GM21825 (cell line): Measurements from ENCODE around the gene ZNF397.

Experiments used
- ATAC-seq: cut with Tn5 transposase; IDR thresholded peaks from one replicate; pipeline ENCODE4 v1.9.1; 2021; ENCODE audit warnings: mild to moderate bottlenecking, moderate library complexity; ENCODE audit not compliant: unreplicated experiment

ZNF397 gene

DNA sequence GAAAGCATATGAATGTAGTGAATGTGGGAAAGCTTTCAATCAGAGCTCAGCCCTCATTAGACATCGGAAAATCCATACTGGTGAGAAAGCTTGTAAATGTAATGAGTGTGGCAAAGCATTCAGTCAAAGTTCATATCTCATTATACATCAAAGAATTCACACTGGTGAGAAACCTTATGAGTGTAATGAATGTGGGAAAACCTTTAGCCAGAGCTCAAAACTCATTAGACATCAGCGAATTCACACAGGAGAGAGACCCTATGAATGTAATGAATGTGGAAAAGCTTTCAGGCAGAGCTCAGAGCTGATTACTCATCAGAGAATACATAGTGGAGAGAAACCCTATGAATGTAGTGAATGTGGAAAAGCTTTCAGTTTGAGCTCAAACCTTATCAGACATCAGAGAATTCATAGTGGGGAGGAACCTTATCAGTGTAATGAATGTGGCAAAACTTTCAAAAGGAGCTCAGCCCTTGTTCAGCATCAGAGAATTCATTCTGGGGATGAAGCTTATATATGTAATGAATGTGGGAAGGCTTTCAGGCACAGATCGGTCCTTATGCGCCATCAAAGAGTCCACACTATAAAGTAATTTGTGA is 5.0 kb downstream of the ZNF397 start:
- no peak for ATAC-seq

GRCh38 chr18:35246831-35247230 is 6.0 kb downstream of the ZNF397 start:
- ATAC-seq = no peak

GRCh38 chr18:35247412-35248249 is 6.8 kb downstream of the ZNF397 start:
- ATAC-seq = peak; percentile 54

DNA sequence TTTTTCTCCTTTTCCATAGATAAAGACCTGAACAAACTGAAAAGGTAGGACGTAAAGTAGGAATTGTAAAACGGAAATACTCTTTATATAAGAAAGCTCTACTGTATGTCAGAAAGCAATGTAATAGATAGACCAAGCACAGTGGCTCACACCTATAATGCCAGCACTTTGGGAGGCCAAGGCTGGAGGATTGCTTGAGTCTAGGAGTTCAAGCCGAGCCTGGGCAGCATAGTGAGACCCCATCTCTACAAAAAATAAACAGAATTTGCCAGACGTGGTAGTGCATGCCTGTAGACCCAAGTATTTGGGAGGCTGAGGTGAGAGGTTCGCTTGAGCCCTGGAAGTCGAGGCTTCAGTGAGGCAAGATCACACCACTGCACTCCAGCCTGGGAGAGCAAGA is 7.6 kb downstream of the ZNF397 start:
- ATAC-seq = no peak

GRCh38 chr18:35252466-35252865 is 11.6 kb downstream of the ZNF397 start:
- ATAC-seq = no peak

DNA sequence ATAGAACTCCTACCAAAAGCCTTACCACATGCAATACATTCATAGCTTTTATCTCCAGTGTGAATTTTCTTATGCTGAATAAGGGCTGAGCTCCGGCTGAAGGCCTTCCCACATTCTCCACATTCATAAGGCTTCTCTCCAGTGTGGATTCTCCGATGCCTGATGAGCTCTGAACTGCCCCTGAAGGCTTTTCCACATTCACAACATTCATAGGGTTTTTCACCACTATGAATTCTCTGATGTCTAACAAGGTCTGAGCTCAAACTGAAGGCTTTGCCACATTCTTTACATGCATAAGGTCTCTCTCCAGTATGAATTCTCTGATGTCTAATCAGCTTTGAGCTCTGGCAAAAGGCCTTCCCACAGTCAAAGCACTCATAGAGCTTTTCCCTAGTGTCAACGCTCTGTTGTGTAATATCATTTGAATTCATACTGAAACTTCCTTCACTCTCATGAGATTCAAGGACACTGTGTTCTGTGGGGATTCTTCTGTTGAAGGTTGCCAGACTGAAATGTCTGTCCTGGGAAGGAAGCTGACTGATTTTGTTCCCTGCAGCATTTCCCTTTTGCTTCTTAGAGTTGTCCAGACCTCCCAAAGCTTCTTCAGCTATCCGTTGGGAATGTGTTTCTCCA is 12.9 kb downstream of the ZNF397 start:
- ATAC-seq = no peak

- no peak for ATAC-seq
These were observed 16.1 kb downstream of the ZNF397 start for GRCh38 chr18:35256947-35257346.

GRCh38 chr18:35264409-35264808 is 23.6 kb downstream of the ZNF397 start:
- ATAC-seq = no peak

DNA sequence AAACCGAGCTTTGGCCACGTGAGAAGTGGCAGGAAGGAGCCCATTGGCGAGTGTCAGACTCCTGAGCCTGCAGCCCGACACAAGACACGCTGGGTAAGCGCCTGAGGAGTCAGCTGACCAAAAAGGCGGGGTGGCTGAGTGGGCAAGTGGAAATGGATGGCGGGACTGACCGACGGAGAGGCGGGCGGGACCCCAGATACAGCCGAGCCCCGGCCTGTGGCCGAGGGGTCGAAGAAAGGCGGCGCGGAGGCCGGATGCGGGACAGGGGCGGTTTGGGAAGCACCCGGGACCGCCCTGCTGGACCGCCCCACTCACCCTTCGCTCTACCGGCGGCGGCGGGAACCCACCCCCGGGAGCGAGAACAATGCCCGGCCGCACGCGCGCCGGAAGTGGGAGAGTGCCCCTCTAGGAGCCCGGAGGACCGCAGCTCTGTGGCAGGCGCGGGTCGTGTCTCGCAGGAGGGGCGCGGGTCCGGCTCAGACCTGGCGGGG is 26.4 kb downstream of the ZNF397 start:
- ATAC-seq = peak; percentile 85

GRCh38 chr18:35267809-35268208 is 27.0 kb downstream of the ZNF397 start:
- ATAC-seq = no peak

GRCh38 chr18:35268821-35269220 is 28.0 kb downstream of the ZNF397 start:
- ATAC-seq = no peak

GRCh38 chr18:35271656-35272055 is 30.8 kb downstream of the ZNF397 start:
- no peak for ATAC-seq

DNA sequence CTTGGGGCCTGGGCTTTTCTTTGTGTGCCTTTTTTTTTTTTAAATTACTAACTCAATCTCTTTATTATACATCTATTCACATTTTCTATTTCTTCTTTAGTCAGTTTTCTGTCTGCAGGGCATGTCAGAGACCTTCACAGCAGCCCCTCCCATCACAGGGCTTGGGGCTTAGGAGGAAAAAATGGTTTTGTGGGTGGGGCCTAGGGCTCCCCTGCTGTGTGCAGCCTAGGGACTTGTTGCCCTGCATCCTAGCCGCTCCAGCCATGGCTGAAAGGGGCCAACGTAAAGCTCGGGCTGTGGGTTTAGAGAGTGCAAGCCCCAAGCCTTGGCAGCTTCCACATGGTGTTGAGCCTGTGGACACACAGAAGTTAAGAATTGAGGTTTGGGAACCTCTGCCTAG is 35.4 kb downstream of the ZNF397 start:
- ATAC-seq = no peak

- ATAC-seq = no peak
These were observed 36.8 kb downstream of the ZNF397 start for GRCh38 chr18:35277633-35278032.

GRCh38 chr18:35278085-35278484 is 37.3 kb downstream of the ZNF397 start:
- no peak for ATAC-seq

DNA sequence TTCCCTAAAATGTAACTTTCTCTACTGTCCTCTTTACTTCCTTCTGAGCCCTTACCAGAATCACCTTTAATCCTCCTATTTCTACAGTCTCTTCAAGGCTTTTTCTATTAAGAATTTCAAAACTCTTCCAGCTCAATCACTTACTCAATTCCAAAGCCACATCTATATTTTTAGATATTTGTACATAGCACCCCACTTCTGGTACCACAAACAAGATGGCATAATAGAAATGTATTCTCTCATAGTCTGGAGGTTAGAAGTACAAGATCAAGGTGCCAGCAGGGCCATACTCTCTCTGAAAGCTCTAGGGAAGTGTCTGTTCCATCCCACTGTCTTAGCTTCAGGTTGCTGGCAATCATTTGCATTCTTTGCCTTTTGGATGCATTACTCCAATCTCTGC is 38.1 kb downstream of the ZNF397 start:
- no peak for ATAC-seq

- no peak for ATAC-seq
These were observed 41.5 kb downstream of the ZNF397 start for GRCh38 chr18:35282353-35282752.

GRCh38 chr18:35283923-35284794 is 43.3 kb downstream of the ZNF397 start:
- no peak for ATAC-seq

GRCh38 chr18:35284841-35285240 is 44.0 kb downstream of the ZNF397 start:
- ATAC-seq = no peak

- ATAC-seq = no peak
These were observed 48.5 kb downstream of the ZNF397 start for GRCh38 chr18:35289293-35289692.

DNA sequence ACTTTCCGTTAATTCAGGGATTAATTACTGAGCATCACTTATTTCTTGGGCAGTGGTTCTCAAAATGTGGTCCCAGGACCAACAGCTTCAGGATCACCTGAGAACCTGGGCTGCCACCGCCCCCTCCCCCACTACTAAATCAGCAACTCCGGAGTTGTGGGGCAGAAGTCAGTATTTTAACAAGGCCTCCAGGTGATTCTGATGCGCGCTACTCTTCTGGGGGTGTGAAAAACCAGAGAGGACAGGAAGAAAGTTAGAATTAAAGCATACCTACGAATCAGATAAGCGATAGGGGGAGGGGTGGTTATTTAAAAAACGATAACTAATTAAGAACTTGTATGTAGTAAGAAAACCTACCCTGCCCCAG is 48.9 kb downstream of the ZNF397 start:
- ATAC-seq = peak; percentile 35
